PC-9 (cell line): Measurements from ENCODE around the gene SGK1. TPM values are rescaled to one million over a fixed set of nuclear protein-coding genes. Genes with fewer than 3 reads are reported as not detected.
A peak's percentile ranks its signal among the peaks of the same experiment; 100 is the strongest.
"Not testable (repeated sequence)": the region's sequence is repeated elsewhere in the genome, so short reads cannot be mapped to it uniquely, and the experiment has no call there.

Experiments
- BruUV-seq: library from RNA; stranded (reverse); fragments of 400-500 nt; replicated peaks from 2 replicates; lab custom pipeline; 2021; lab: Mats Ljungman, UMichigan
- CTCF ChIA-PET: fragments of 300-600 bp; sonication (Branson Sonifier 250); formaldehyde crosslinking; loops from one replicate; lab custom pipeline; 2022; ENCODE audit warnings: antibody characterized with exemption; lab: Charles Lee
- POLR2A ChIA-PET: fragments of 300-600 bp; sonication (Branson Sonifier 250); formaldehyde crosslinking; loops from one replicate; lab custom pipeline; 2022; ENCODE audit warnings: antibody characterized with exemption; ENCODE audit not compliant: unreplicated experiment; lab: Charles Lee
- DNase-seq, 2 experiments: peaks; one replicate each; pipeline versions ENCODE4 v3.0.0 to v3.0.0-alpha.2; 2015 to 2022; ENCODE audit warnings: mixed read lengths in 1 of 2
- H2AFZ ChIP-seq: fragments of 200-600 bp; sonication (generic); 2 replicates; pipeline ENCODE4 v1.8.1; 2017; ENCODE audit warnings: antibody characterized with exemption
- H3F3A ChIP-seq: fragments of 200-600 bp; sonication (generic); 2 replicates; pipeline ENCODE4 v1.8.1; 2017; ENCODE audit warnings: antibody characterized with exemption, mild to moderate bottlenecking, low read depth; ENCODE audit not compliant: insufficient read depth
- H3K27ac ChIP-seq: fragments of 200-600 bp; sonication (generic); 2 replicates; pipeline ENCODE4 v1.6.1; 2016; ENCODE audit warnings: mixed run types
- H3K27me3 ChIP-seq: fragments of 200-600 bp; sonication (generic); 2 replicates; pipeline ENCODE4 v1.6.1; 2016; ENCODE audit warnings: low read depth, mixed run types; ENCODE audit not compliant: insufficient read depth
- H3K36me3 ChIP-seq: fragments of 200-600 bp; sonication (generic); 2 replicates; pipeline ENCODE4 v1.6.1; 2016; ENCODE audit warnings: low read depth, mixed run types
- H3K4me1 ChIP-seq: fragments of 200-600 bp; sonication (generic); replicated peaks from 2 replicates; pipeline ENCODE4 v1.6.1; 2016; ENCODE audit warnings: mixed run types; ENCODE audit not compliant: insufficient read depth
- H3K4me2 ChIP-seq: fragments of 200-600 bp; sonication (generic); 2 replicates; pipeline ENCODE4 v1.6.1; 2017; ENCODE audit warnings: mixed run types
- H3K4me3 ChIP-seq: fragments of 200-600 bp; sonication (generic); 2 replicates; pipeline ENCODE4 v1.6.1; 2016; ENCODE audit warnings: mixed run types
- H3K79me2 ChIP-seq: fragments of 200-600 bp; sonication (generic); 2 replicates; pipeline ENCODE4 v1.6.1; 2017; ENCODE audit warnings: low read depth, mixed run types
- H3K9me2 ChIP-seq: fragments of 200-600 bp; sonication (generic); 2 replicates; pipeline ENCODE4 v1.8.1; 2017; ENCODE audit warnings: mild to moderate bottlenecking; ENCODE audit not compliant: insufficient read depth
- H3K9me3 ChIP-seq: fragments of 200-600 bp; sonication (generic); 2 replicates; pipeline ENCODE4 v1.8.1; 2016; ENCODE audit warnings: low read depth; ENCODE audit not compliant: insufficient read depth
- H4K20me1 ChIP-seq: fragments of 200-600 bp; sonication (generic); 2 replicates; pipeline ENCODE4 v1.8.1; 2017; ENCODE audit not compliant: insufficient read depth
- CTCF ChIP-seq: fragments of 200-600 bp; sonication (generic); conservative IDR thresholded peaks from 2 replicates; pipeline ENCODE4 v1.6.1; 2017; ENCODE audit warnings: mixed run types, antibody characterized with exemption, mild to moderate bottlenecking, moderate library complexity
- EZH2 ChIP-seq: fragments of 200-600 bp; sonication (generic); IDR thresholded peaks from 2 replicates; pipeline ENCODE4 v1.8.0; 2017; ENCODE audit warnings: antibody characterized with exemption, low read depth
- intact Hi-C: fragments of 100-400 bp; cut with micrococcal nuclease; formaldehyde crosslinking; loops from one replicate; pipeline ENCODE4 v1.10.0; 2022; ENCODE audit not compliant: unreplicated experiment
- total RNA-seq: library from RNA; stranded (reverse); gene quantifications from 2 replicates; pipeline ENCODE4 v1.2.3, GENCODE V29; 2021

Gene SGK1
- total RNA-seq, 1 experiment from 2014 or later = 11.3 TPM

- H3K4me3 ChIP-seq = no peak overlapping the region
- no peaks in the 10 kb centered on the region for H3K9me2 ChIP-seq
- peaks cover 6% of the 10 kb centered on the region; the same call in 1 of the 2 replicates for H3F3A ChIP-seq
- ChIA-PET CTCF (no interaction called here), POLR2A (no interaction called here)
- H4K20me1 ChIP-seq = no peaks in the 10 kb centered on the region
- H3K79me2 ChIP-seq = no peaks in the 10 kb centered on the region
- BruUV-seq = no TSS peak
- DNase-seq = no peak
- H3K4me1 ChIP-seq = peaks cover 6% of the 10 kb centered on the region
- H3K27ac ChIP-seq = no peak overlapping the region
- no peaks in the 10 kb centered on the region for H3K27me3 ChIP-seq
- no peaks in the 10 kb centered on the region for H3K36me3 ChIP-seq
- TF ChIP-seq CTCF (no peak), EZH2 (no peak)
- no peak overlapping the region for H2AFZ ChIP-seq
- no peaks in the 10 kb centered on the region for H3K9me3 ChIP-seq
- intact Hi-C loops = no loop called here
- H3K4me2 ChIP-seq = no peak overlapping the region
Observed at GRCh38 chr6:134217798-134218140, 100.1 kb downstream of the SGK1 start.

GRCh38 chr6:134217105-134217797 lies 100.7 kb downstream of the SGK1 start:
- no peak for TF ChIP-seq CTCF
- no peak for TF ChIP-seq EZH2
- no peak overlapping the region for H3K4me3 ChIP-seq
- no peaks in the 10 kb centered on the region for H3K79me2 ChIP-seq
- peak in 1 of 2 experiments; percentile 42 for DNase-seq
- ChIA-PET POLR2A (no interaction called here), CTCF (no interaction called here)
- H3K27ac ChIP-seq = no peak overlapping the region
- H3K9me3 ChIP-seq = no peaks in the 10 kb centered on the region
- H3K9me2 ChIP-seq = no peaks in the 10 kb centered on the region
- H2AFZ ChIP-seq = no peak overlapping the region
- no peaks in the 10 kb centered on the region for H3K36me3 ChIP-seq
- H3F3A ChIP-seq = peaks cover 6% of the 10 kb centered on the region; the same call in 1 of the 2 replicates
- no TSS peak for BruUV-seq
- H3K4me2 ChIP-seq = no peak overlapping the region
- intact Hi-C loops = no loop called here
- H3K27me3 ChIP-seq = no peaks in the 10 kb centered on the region
- peaks cover 6% of the 10 kb centered on the region for H3K4me1 ChIP-seq
- H4K20me1 ChIP-seq = no peaks in the 10 kb centered on the region

GRCh38 chr6:134216301-134217010 lies 101.5 kb downstream of the SGK1 start:
- H3K9me2 ChIP-seq = no peaks in the 10 kb centered on the region
- no peak for TF ChIP-seq EZH2
- no peak for TF ChIP-seq CTCF
- BruUV-seq = no TSS peak
- H3K4me3 ChIP-seq = no peak overlapping the region
- H3K79me2 ChIP-seq = no peaks in the 10 kb centered on the region
- no peaks in the 10 kb centered on the region for H4K20me1 ChIP-seq
- ChIA-PET CTCF (interaction anchor here (0.6 kb wide), 1 partner anchor 1522 kb away, joined by 3 read pairs; no protein-coding TSS in a partner anchor), POLR2A (interaction anchor here (0.5 kb wide), 1 partner anchor 61 kb away, joined by 4 read pairs; no protein-coding TSS in a partner anchor)
- no peaks in the 10 kb centered on the region for H3K36me3 ChIP-seq
- DNase-seq = no peak
- no peaks in the 10 kb centered on the region for H3K27me3 ChIP-seq
- intact Hi-C loops = no loop called here
- peaks cover 6% of the 10 kb centered on the region for H3K4me1 ChIP-seq
- no peak overlapping the region for H2AFZ ChIP-seq
- H3F3A ChIP-seq = peaks cover 6% of the 10 kb centered on the region; the same call in 1 of the 2 replicates
- no peak overlapping the region for H3K4me2 ChIP-seq
- H3K9me3 ChIP-seq = no peaks in the 10 kb centered on the region
- no peak overlapping the region for H3K27ac ChIP-seq

GRCh38 chr6:134213410-134213809 lies 104.5 kb downstream of the SGK1 start:
- H3K27ac ChIP-seq, H3K4me3 ChIP-seq, DNase-seq, H4K20me1 ChIP-seq, H3K36me3 ChIP-seq, H3K9me2 ChIP-seq, BruUV-seq, H2AFZ ChIP-seq, H3K27me3 ChIP-seq, CTCF ChIA-PET, H3K79me2 ChIP-seq, intact Hi-C loops, H3K4me2 ChIP-seq, H3F3A ChIP-seq, H3K4me1 ChIP-seq, POLR2A ChIA-PET, H3K9me3 ChIP-seq: not testable (repeated sequence)
